ENCODE data around the gene TSPY1.
"Not testable (repeated sequence)": the region's sequence is repeated elsewhere in the genome, so short reads cannot be mapped to it uniquely, and the experiment has no call there.

The TSPY1 gene
- total RNA-seq = 0 reads per million in 4 experiments

DNA sequence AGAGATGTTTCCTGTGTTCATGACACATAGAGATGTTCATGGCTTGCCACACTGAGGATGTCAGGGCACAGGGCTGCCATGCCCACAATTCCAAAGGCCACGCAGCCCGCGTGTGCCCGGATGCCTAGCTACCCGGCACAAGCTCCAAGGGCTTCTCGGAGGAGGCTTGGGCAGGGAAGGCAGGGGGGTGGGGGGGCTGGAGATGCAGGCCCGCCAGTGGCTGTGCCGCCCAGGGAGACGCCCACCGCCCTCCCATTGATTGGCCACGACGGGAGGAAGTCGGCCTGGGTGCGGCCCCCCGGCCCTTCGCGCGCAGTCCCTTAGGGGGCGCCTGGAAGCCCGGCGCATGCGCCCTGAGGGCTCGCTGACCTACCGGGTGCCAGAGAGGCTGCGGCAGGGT lies at the start of gene TSPY1:
Gene TSPY1 (plus strand): TSS at position 301 of the 400 bp plus-strand sequence. CDS start 46 bp downstream, at position 347.
- DNase-seq = not testable (repeated sequence)

- not testable (repeated sequence) for DNase-seq
Observed at GRCh38 chrY:9486967-9487366, 20.2 kb downstream of the TSPY1 start, which contains the start of gene TSPY9. TSS of gene TSPY9 (plus strand) at chrY:9487267. CDS start at chrY:9487313, 46 bp downstream.

DNA sequence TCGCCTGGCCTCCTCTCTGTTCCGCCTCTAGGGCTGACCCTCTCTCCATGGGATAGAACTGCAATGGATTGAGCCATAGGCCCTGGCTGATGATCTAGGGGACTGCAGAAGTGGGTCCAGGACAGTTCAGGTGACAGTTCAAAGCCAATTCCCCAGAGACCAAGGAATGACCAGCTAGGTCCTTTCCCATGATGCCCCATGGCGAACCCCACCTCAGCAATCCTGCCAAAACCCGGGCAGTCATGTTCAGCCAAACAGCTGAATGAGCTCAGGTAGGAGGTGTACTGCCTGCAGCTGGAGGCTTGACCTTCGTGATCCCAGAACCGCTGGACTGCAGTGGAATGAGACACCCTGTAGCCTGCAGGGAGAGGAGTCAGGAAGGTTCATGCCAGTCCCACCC lies 37.6 kb downstream of the TSPY1 start:
- not testable (repeated sequence) for DNase-seq

- DNase-seq = not testable (repeated sequence)
Observed at GRCh38 chrY:9516287-9516686, 49.5 kb downstream of the TSPY1 start.
